ENCODE data around the gene GPR55.

GPR55 gene

DNA sequence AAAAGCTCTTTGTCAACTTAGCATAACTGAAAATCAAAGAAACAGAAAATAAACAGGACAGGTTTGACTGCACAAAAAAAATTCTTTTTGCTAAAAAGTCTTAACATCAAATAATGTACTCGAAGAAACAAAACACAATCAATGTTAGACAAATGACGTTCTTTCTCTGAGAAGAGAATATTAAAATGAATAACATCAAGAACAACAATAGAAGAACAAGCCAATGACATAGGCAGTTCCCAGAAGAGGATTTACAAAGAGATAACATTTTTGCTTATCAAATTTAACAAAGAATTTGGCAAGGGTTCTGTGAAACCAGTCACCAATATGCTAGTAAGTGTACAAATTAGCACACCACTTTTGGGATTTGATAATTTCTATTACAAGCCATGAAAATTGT, 5.8 kb downstream of the GPR55 start:
- no peak for DNase-seq (ENCODE audit: low spot score)

GRCh38 chr2:230916218-230916617, 8.8 kb downstream of the GPR55 start:
- DNase-seq (ENCODE audit: low spot score) = no peak

DNA sequence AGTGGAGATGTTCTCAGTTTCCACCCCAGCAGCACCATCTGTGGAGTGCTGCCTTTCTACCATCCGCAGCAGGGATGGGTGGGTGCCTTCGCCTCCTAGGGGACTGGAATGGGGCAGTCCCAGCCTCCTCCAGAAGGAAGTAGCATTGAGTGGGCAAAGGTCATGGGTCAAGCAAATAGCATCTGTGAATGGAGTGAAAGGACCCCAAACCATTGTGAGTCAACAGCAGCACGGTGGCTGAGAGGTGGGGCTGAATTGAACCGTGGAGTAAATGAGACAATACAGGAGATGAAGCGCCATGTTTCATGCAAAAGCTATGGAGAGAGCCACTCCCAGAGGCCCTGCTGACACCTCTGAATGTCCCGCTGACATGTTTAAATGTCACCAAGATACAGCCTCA, 9.7 kb downstream of the GPR55 start:
- DNase-seq (ENCODE audit: low spot score) = no peak

GRCh38 chr2:230914886-230915285, 10.2 kb downstream of the GPR55 start:
- DNase-seq (ENCODE audit: low spot score) = no peak

DNA sequence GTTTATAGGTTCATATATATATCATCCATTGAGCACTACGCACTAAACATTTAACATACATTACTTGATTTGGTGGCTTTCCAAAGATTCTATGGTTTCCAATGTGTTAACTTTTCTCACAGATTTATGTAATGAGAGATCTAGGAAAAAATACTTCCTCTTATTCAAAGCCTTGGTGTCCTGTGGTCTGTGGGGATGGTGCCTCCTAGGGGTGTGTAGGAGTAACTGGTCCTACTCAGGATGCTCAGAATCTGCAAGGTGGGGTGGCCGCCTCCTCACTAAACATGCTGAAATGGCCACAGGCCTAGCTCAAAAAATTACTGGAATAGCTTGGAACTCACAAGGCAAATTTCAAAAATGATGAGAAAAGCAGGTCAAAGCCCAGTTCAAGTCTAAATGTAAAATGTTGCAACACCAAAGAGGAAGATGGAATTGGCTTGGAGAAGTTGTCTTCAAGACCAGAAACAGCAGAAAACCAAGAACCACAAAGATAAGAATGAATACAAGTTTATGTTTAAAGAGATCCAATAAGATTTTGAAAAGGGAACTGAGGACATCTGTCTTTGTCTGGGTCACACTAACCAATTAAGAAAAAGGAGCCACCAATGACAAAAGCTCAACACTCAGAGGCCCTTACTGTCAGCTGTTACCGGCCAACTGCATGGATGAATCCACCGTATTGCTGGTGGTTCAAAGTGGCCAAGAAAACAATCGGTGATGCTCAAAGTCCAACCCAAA, 11.5 kb downstream of the GPR55 start:
- no peak for DNase-seq (ENCODE audit: low spot score)

- no peak for DNase-seq (ENCODE audit: low spot score)
These were observed 12.3 kb downstream of the GPR55 start for GRCh38 chr2:230912724-230913123.

DNA sequence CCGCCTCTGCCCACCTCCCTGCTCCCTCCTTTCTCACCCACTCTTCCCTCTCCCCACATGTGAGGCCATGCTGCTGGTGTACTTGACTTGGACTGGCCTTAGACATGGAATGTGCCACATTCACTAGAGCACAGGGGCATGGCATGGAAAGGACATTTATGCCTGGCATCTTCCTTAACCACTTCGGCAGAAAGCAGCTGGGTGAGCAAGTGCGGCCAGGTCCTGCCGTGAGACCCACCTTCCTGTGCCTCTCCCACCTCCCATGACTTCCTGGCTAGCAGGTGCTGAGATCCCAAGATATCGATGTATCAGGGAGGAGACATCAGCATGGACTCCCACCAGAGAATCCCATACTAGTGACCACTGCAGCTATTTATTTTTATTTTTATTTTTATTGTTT, 13.0 kb downstream of the GPR55 start:
- DNase-seq (ENCODE audit: low spot score) = no peak

GRCh38 chr2:230910546-230911177, 14.4 kb downstream of the GPR55 start:
- no peak for DNase-seq (ENCODE audit: low spot score)

GRCh38 chr2:230909841-230910545, 15.0 kb downstream of the GPR55 start:
- no peak for DNase-seq (ENCODE audit: low spot score)

DNA sequence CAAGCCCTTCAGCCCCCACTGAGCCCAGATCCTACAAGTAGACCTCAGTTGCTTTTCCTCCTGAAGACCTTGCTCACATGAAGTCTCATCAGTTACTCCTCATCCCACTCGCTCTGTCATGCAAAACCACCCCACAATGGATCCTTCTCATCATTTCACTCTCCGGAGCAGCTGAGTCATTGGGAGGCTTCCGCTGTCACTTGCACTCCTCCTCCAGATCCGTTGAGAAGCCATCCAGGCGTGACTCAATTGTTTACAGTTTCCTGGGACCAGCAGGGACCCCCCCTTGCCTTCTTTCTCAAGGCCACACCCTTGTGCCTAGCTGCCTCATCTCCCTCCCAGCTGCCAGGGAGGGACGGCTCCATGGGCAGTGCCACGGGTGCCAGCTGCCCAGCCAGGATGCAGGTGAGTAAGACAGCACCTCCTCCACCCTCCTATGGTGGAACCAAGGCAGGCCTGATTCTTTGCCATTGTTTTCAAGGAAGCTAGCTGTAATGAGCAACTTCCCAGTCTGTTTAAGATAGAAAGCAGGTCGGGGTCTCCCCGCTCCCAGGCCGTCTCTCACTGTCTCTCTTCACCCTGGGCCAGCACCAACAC, 16.3 kb downstream of the GPR55 start:
- peak; percentile 72 for DNase-seq (ENCODE audit: low spot score)

GRCh38 chr2:230908092-230908594, 16.9 kb downstream of the GPR55 start:
- DNase-seq (ENCODE audit: low spot score) = no peak

- DNase-seq (ENCODE audit: low spot score) = no peak
These were observed 17.5 kb downstream of the GPR55 start for GRCh38 chr2:230907361-230908091.

DNA sequence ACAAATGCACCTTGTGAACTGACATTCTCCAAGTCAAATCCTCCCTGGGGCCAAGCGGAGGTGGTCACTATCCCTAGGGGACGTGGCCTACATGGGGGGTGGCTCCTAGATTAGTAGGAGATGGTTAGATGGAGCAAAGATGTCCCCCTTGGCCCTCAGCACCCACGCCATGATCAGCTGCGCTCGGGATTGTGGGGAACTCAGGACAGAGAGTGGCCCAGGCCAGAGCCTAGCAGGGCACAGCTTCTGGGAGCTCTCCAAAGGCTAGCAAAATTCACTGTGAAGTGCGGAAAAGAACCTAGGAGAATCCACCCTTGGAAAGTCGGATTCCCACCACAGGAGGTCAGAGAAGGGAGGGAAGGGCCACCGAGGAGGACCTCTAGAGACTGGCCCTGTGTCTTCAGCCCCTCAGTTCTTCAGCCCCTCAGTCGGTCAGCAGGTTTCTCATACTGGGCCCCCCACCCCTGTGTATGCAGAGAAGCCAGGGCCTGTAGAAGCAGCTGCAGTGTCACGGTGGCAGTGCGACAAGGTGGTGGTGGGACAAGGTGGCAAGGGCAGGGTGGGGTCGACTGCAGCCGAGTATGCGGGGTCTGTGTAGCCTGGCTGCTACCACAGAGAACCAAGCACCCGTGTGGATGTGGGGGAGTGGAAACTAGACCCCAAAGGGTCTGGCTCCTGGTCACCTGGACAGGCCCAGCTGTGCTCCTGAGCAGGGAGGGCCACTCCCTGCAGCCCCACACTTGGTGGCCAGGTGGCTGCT, 18.4 kb downstream of the GPR55 start:
- DNase-seq (ENCODE audit: low spot score) = no peak

DNA sequence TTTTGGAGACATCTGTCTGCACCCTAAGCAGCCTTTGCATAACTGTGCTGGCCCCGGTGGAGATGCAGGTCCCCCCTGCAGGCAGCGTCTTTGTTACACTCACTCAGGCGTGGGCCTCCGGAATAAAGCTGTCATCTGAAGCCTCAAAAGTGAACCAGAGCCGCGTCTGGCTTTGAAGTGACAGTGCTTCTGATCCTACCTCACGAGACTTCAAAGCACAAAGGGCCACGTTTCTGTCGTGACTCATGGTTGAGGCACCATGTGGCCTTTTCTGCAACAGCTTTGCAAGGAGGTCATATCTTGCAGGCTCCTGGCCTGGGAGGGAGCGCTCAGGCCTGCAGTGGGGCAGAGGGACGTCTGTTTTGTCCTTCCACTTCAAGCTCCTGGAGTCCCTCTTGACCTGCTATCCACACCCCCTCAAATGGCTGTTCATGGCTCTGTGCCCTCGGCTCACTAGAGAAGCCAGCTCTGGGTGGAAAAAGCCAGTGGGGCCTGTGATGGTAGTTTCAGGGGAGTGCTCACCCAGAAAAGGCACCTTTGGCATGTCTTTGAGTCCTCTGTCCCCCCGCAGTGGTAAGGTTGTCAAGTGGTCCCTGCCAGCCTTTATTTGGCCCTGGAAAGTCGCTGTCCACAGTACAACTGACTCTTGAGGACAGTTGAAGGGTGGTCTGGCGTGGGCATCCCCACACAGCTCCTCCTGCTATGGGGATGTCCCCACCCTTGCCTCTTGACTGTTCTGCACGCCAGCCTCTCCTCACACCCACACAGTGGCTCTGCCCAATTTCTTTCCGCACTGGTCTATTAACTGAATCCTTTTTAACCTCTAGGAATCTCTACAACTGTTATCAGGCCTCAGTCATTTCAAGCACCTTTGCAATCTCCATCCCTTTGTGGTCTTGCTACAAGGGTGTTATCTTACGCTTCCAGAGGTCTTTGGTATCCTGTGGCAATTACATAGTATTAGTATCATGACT, 19.3 kb downstream of the GPR55 start:
- no peak for DNase-seq (ENCODE audit: low spot score)

- DNase-seq (ENCODE audit: low spot score) = no peak
These were observed 20.1 kb downstream of the GPR55 start for GRCh38 chr2:230904856-230905447.

GRCh38 chr2:230903231-230904150, 21.6 kb downstream of the GPR55 start:
- DNase-seq (ENCODE audit: low spot score) = no peak

DNA sequence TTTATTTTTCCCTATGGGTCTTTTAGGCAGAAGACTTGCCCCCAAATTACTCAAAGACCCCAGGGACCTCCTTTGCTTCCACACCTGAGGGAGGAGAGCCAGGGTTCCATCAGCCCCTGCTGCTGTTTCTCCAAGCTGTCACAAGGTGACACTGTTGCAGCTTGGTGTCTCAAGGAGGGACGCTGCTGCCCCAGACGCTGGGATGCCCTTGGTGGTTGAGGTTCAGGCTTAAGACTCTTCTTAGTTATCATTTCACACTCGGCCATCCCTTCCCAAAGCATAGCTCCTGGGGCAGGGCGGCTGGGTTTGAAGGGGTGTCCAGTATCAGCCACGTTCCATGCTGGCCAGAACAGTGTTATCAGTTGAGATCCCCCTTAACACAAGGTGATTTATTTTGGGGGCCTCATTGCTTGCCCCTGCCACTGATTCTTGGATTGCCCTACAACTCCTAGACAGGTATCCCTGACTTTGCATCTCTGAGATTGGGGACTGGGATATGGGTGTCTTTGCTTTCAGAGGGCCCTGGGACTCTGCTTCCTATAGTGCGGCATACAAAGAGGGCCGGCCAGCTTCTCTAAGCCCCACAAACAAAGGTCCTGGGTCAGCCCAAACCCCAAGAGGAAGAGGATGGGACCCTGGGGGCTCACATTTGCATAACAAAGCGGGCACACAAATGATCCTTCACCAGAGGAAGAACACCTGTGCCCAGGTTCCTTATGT, 22.7 kb downstream of the GPR55 start:
- DNase-seq (ENCODE audit: low spot score) = peak; percentile 85

DNA sequence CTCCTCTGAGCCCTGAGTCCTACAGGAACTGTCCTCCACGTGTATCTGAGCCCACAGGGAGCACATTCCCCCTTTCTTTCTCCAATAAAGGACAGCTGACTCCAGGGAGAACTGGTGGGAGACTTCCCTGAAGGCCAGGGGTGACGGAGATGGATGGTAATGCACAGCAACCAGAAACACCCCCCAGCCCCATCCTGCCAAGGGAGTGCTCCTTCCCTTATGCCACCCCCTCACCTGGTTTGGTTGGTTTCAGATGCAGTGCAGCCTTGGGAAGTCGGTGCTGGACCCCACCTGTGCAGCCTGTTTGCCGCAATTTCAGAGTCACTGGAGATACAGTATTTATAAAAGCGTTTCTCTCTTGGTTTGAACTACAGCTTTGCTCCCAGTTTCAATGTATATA, 24.0 kb downstream of the GPR55 start:
- DNase-seq (ENCODE audit: low spot score) = no peak

Data from GM03348 (cell line).